HTR-8/SVneo (cell line): ENCODE results near the gene CLIP3.
"Not testable (repeated sequence)": the region's sequence is repeated elsewhere in the genome, so short reads cannot be mapped to it uniquely, and the experiment has no call there.

ENCODE experiments used
- DNase-seq: peaks from one replicate; pipeline ENCODE4 v3.0.0; 2011; ENCODE audit warnings: low spot score, mixed read lengths; ENCODE audit not compliant: insufficient read length
- FAIRE-seq: peaks from 2 replicates; lab custom pipeline; 2011; peaks lifted over from hg19 to GRCh38; lab: Jason Lieb, UNC

Gene CLIP3

GRCh38 chr19:35986664-35987570 is 45.8 kb downstream of the CLIP3 start:
- no peak for DNase-seq
- no peak for FAIRE-seq

GRCh38 chr19:35986111-35986510 is 46.6 kb downstream of the CLIP3 start:
- no peak for DNase-seq
- no peak for FAIRE-seq

- FAIRE-seq: no peak
Observed at GRCh38 chr19:35983177-35983576, 49.5 kb downstream of the CLIP3 start.

GRCh38 chr19:35980997-35981396 is 51.7 kb downstream of the CLIP3 start:
- DNase-seq, FAIRE-seq: not testable (repeated sequence)

More at GRCh38 chr19:35983177-35983576, 49.5 kb downstream of the CLIP3 start:
- DNase-seq: no peak

- FAIRE-seq: no peak
- no peak for DNase-seq
Observed at GRCh38 chr19:35978832-35979365, 53.8 kb downstream of the CLIP3 start.

GRCh38 chr19:35978271-35978670 is 54.4 kb downstream of the CLIP3 start:
- no peak for FAIRE-seq
- no peak for DNase-seq

GRCh38 chr19:35977446-35978222 is 55.0 kb downstream of the CLIP3 start:
- DNase-seq (no peak), FAIRE-seq (no peak)

- no peak for DNase-seq
- FAIRE-seq: no peak
Observed at GRCh38 chr19:35975608-35976214, 57.0 kb downstream of the CLIP3 start.

GRCh38 chr19:35973487-35973886 is 59.2 kb downstream of the CLIP3 start:
- FAIRE-seq (no peak), DNase-seq (no peak)

- FAIRE-seq: no peak
Observed at GRCh38 chr19:35966771-35967170, 65.9 kb downstream of the CLIP3 start.

More at GRCh38 chr19:35966771-35967170, 65.9 kb downstream of the CLIP3 start:
- DNase-seq: no peak
